ENCODE measurements around the gene FNDC1. TPM values are rescaled to one million over a fixed set of nuclear protein-coding genes. Genes with fewer than 3 reads are reported as not detected.
"Not testable (repeated sequence)": the region's sequence is repeated elsewhere in the genome, so short reads cannot be mapped to it uniquely, and the experiment has no call there.

FNDC1 gene
- total RNA-seq = under 1 TPM in 1 of 2 donors, not detected in 1; 0.52 TPM

- ATAC-seq = no peak
Measured at GRCh38 chr6:159169193-159169555, at the start of gene FNDC1. Gene FNDC1, plus strand, starts transcription at chr6:159169400. Its CDS starts 197 bp downstream, at chr6:159169597.

GRCh38 chr6:159119791-159120190 lies 49.4 kb upstream of the FNDC1 start:
- TF ChIP-seq POLR2A (IDR thresholded peaks at IDR 0.05) (no peak), CTCF (IDR thresholded peaks at IDR 0.05) (no peak)
- Histone ChIP-seq H3K27ac (peak overlapping the region in 1 of 4 donors; percentile 60), H3K4me1 (no peaks in the 10 kb centered on the region), H3K27me3 (no peaks in the 10 kb centered on the region), H3K36me3 (replicated peaks in 1 of 2; ENCODE audit: insufficient read depth in 1 of 2, low read depth in 2 of 2) (no peaks in the 10 kb centered on the region), H3K9me3 (no peaks in the 10 kb centered on the region), H3K4me3 (no peak overlapping the region)
- ATAC-seq (no peak), DNase-seq (peak in 1 of 4 donors; percentile 57)
- intact Hi-C loops (cut with DNase I) = no loop called here
- WGBS, 2 donors = 80 to 84% methylated on average over 7 of the region's 7 CpGs

More at GRCh38 chr6:159169193-159169555, at the start of gene FNDC1:
- Histone ChIP-seq H3K9me3 (no peaks in the 10 kb centered on the region), H3K27me3 (peaks cover 0 to 13% of the 10 kb centered on the region in 2 donors), H3K4me1 (peaks cover 16% of the 10 kb centered on the region), H3K4me3 (no peak within 1 kb of the TSS), H3K27ac (no peak within 1 kb of the TSS), H3K36me3 (replicated peaks in 1 of 2; ENCODE audit: insufficient read depth in 1 of 2, low read depth in 2 of 2) (no peaks in the 10 kb centered on the region)
- intact Hi-C loops (cut with DNase I) = no loop called here
- DNase-seq = peak in 1 of 4 donors; percentile 41
- TF ChIP-seq CTCF (IDR thresholded peaks at IDR 0.05) (peak in 3 of 7 experiments; percentile 11 to 32 (median 30)), POLR2A (IDR thresholded peaks at IDR 0.05) (no peak)
- WGBS, 2 donors = 3% methylated on average over 17 of the region's 59 CpGs; no CpG with 5 or more reads in 1 of the 2 donors

GRCh38 chr6:159121486-159121885 lies 47.7 kb upstream of the FNDC1 start:
- no peak for ATAC-seq
- Histone ChIP-seq H3K36me3 (replicated peaks in 1 of 2; ENCODE audit: insufficient read depth in 1 of 2, low read depth in 2 of 2) (no peaks in the 10 kb centered on the region), H3K27ac (no peak overlapping the region), H3K9me3 (no peaks in the 10 kb centered on the region), H3K4me3 (no peak overlapping the region), H3K27me3 (no peaks in the 10 kb centered on the region), H3K4me1 (peaks cover 2% of the 10 kb centered on the region)
- TF ChIP-seq POLR2A (IDR thresholded peaks at IDR 0.05) = no peak
- no peak for TF ChIP-seq CTCF (IDR thresholded peaks at IDR 0.05)
- WGBS, 2 donors = 64 to 76% methylated on average over 4 to 5 of the region's 5 CpGs
- no peak for DNase-seq
- intact Hi-C loops (cut with DNase I) = no loop called here

GRCh38 chr6:159122453-159122852 lies 46.7 kb upstream of the FNDC1 start:
- WGBS, 2 donors = 52 to 62% methylated on average over 4 of the region's 4 CpGs
- ATAC-seq = no peak

GRCh38 chr6:159123831-159124230 lies 45.4 kb upstream of the FNDC1 start:
- 82 to 91% methylated on average over 2 of the region's 2 CpGs for WGBS, 2 donors
- ATAC-seq; H3K27ac ChIP-seq; H3K36me3 ChIP-seq (replicated peaks in 1 of 2; ENCODE audit: insufficient read depth in 1 of 2, low read depth in 2 of 2); H3K9me3 ChIP-seq; H3K4me3 ChIP-seq; H3K27me3 ChIP-seq; H3K4me1 ChIP-seq; intact Hi-C loops (cut with DNase I); DNase-seq: not testable (repeated sequence)

More at GRCh38 chr6:159122453-159122852, 46.7 kb upstream of the FNDC1 start:
- intact Hi-C loops (cut with DNase I) = no loop called here
- Histone ChIP-seq H3K36me3 (replicated peaks in 1 of 2; ENCODE audit: insufficient read depth in 1 of 2, low read depth in 2 of 2) (no peaks in the 10 kb centered on the region), H3K27me3 (no peaks in the 10 kb centered on the region), H3K4me1 (peaks cover 5% of the 10 kb centered on the region), H3K27ac (no peak overlapping the region), H3K4me3 (no peak overlapping the region), H3K9me3 (no peaks in the 10 kb centered on the region)
- no peak for DNase-seq
- no peak for TF ChIP-seq CTCF (IDR thresholded peaks at IDR 0.05)
- no peak for TF ChIP-seq POLR2A (IDR thresholded peaks at IDR 0.05)
